Astrocyte of the spinal cord (primary cell): ENCODE data around the gene ELFN1.

ENCODE experiments used
- DNase-seq: peaks from one replicate; pipeline ENCODE4 v3.0.0; 2011; ENCODE audit warnings: low read depth, low spot score
- H3K4me3 ChIP-seq: 2 replicates; pipeline ENCODE4 v1.5.1; 2011; ENCODE audit warnings: low read depth, mild to moderate bottlenecking, low read length, moderate library complexity
- CTCF ChIP-seq: IDR thresholded peaks from 2 replicates; pipeline ENCODE4 v1.5.1; 2012; ENCODE audit warnings: low read depth, mild to moderate bottlenecking, low read length, inconsistent platforms
- in situ Hi-C: cut with HindIII; loops from 2 replicates; pipeline ENCODE4 v1.10.0; 2017; ENCODE audit warnings: low sequenced_read_pairs

Gene ELFN1

DNA sequence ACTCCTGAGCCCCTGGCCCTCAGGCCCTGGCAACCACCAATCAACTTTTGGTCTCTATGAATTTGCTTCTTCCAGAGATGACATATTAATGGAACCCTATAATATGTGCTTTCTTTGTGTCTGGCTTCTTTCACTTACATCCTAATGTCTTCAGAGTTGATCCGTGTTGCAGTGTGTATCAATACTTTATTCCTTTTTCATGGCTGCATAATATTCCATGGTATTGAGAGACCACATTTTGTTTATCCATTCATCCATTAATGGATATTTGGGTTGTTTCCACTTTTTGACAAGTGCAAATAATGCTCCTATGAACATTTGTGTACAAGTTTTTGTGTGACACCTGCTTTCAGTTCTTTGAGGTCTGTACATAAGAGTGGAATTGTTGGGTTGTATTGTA, 43.3 kb upstream of the ELFN1 start:
- in situ Hi-C loops, result no loop called here
- no peak for TF ChIP-seq CTCF
- no peak overlapping the region for H3K4me3 ChIP-seq
- no peak for DNase-seq

DNA sequence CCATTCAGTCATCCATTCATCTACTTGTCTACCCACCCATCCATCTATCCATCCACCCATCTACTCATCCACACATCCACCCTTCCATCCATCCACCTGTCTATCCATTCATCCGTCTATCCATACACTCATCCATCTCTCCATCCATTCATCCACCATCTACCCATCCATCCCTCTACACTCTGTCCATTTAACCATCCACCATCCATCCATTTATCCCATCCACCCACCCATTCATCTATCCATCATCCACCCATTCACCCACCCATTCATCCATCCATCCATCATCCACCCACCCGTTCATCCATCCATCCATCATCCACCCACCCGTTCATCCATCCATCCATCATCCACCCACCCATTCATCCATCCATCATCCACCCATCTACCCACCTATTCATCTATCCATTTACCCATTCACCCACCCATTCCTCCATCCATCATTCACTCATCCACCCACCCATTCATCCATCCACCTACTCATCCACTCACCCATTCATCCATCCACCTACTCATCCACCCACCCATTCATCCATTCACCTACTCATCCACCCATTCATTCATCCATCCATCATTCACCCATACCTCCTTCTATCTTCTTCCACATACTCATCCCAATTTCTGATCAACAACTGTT, 39.3 kb upstream of the ELFN1 start:
- DNase-seq, result no peak
- in situ Hi-C loops, result no loop called here
- TF ChIP-seq CTCF, result no peak
- H3K4me3 ChIP-seq, result no peak overlapping the region

GRCh38 chr7:1631678-1632077, 38.4 kb upstream of the ELFN1 start:
- no peak for TF ChIP-seq CTCF
- in situ Hi-C loops, result no loop called here
- no peak for DNase-seq
- no peak overlapping the region for H3K4me3 ChIP-seq

GRCh38 chr7:1632506-1632905, 37.6 kb upstream of the ELFN1 start:
- DNase-seq, result no peak
- no peak for TF ChIP-seq CTCF
- in situ Hi-C loops, result no loop called here
- H3K4me3 ChIP-seq, result no peak overlapping the region

DNA sequence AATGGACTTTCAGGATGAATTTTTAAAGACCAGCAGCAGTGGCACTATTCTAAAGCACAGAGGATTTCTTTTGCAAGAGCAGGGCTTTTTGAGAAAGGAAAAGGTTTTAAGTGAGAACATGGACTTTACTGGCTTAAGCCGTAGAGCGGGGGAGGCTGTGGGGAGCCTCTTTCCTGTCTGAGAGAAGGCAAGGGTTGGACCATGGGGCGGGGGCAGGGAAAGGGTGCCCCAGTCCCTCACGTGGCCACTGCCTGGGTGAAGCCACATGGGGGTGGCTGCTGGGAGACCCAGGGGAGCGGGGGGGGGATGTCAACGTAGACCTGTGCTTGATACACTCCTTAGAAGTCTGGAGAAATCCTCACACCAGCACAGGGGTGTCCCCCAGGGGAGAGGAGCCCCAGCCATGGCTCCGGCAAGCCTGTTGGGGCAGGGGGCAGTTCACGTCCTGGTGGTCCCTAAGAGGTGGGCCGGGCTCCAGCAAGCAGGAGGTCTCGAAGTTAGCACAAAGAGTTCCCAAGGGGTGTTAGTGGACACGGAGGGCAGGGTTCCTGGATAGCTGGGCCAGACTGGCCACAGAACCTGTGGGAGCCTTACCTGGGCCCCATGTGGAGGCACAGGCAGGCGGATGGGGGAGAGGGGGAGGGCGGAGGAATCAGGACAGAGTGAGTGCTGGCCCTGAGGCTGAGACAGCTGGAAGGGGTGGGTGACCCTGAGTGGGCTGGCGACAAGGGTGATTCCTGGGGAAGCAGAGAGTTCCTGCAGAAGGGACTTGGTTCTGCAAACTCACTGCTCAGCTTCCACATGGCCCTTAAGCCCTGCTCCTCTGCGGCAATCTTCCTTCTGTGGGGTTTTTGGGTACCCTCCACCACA, 36.9 kb upstream of the ELFN1 start:
- TF ChIP-seq CTCF, result no peak
- no peak for DNase-seq
- H3K4me3 ChIP-seq, result no peak overlapping the region
- in situ Hi-C loops, result no loop called here

GRCh38 chr7:1635401-1635800, 34.7 kb upstream of the ELFN1 start:
- DNase-seq, result no peak
- H3K4me3 ChIP-seq, result no peak overlapping the region
- TF ChIP-seq CTCF, result no peak
- in situ Hi-C loops, result no loop called here
